GM19372 (cell line): ENCODE results near the gene TRPV2.
"Not testable (repeated sequence)": the region's sequence is repeated elsewhere in the genome, so short reads cannot be mapped to it uniquely, and the experiment has no call there.

Source experiments
- ATAC-seq: cut with Tn5 transposase; IDR thresholded peaks from one replicate; pipeline ENCODE4 v1.9.1; 2021; ENCODE audit warnings: mild to moderate bottlenecking, low read depth, moderate library complexity; ENCODE audit not compliant: unreplicated experiment

TRPV2 gene

GRCh38 chr17:16452268-16452667 lies 36.9 kb downstream of the TRPV2 start:
- ATAC-seq: not testable (repeated sequence)

GRCh38 chr17:16453493-16453851 lies 38.1 kb downstream of the TRPV2 start:
- no peak for ATAC-seq

- ATAC-seq: no peak
Observed at GRCh38 chr17:16455997-16456741, 40.8 kb downstream of the TRPV2 start.

GRCh38 chr17:16456742-16457316 lies 41.5 kb downstream of the TRPV2 start:
- ATAC-seq: no peak

GRCh38 chr17:16459271-16459670 lies 43.9 kb downstream of the TRPV2 start:
- no peak for ATAC-seq

- no peak for ATAC-seq
Observed at GRCh38 chr17:16459855-16460550, 44.6 kb downstream of the TRPV2 start.

- ATAC-seq: no peak
Observed at GRCh38 chr17:16460796-16461605, 45.6 kb downstream of the TRPV2 start.

- no peak for ATAC-seq
Observed at GRCh38 chr17:16461606-16461866, 46.2 kb downstream of the TRPV2 start.

- no peak for ATAC-seq
Observed at GRCh38 chr17:16462070-16462864, 46.9 kb downstream of the TRPV2 start.

- ATAC-seq: no peak
Observed at GRCh38 chr17:16463358-16464302, 48.3 kb downstream of the TRPV2 start.

GRCh38 chr17:16464303-16465051 lies 49.1 kb downstream of the TRPV2 start:
- no peak for ATAC-seq

- ATAC-seq: no peak
Observed at GRCh38 chr17:16465052-16465312, 49.6 kb downstream of the TRPV2 start.

- no peak for ATAC-seq
Observed at GRCh38 chr17:16465861-16466338, 50.5 kb downstream of the TRPV2 start.

- no peak for ATAC-seq
Observed at GRCh38 chr17:16466407-16466806, 51.0 kb downstream of the TRPV2 start.

- ATAC-seq: no peak
Observed at GRCh38 chr17:16467044-16467443, 51.7 kb downstream of the TRPV2 start.

- no peak for ATAC-seq
Observed at GRCh38 chr17:16467886-16468285, 52.5 kb downstream of the TRPV2 start.

GRCh38 chr17:16468428-16468992 lies 53.1 kb downstream of the TRPV2 start:
- no peak for ATAC-seq

- no peak for ATAC-seq
Observed at GRCh38 chr17:16470265-16470664, 54.9 kb downstream of the TRPV2 start.
